ENCODE results near the gene ZNF605. TPM values are rescaled to one million over a fixed set of nuclear protein-coding genes. Genes with fewer than 3 reads are reported as not detected.

Gene ZNF605
- total and polyA plus RNA-seq, 9 of the 15 experiments (the other 6 are each of a cell fraction or from before 2014, with no cell fraction given), result 0.45 to 1.1 (median 0.68) TPM

GRCh38 chr12:132904718-132905328 is 51.3 kb downstream of the ZNF605 start (continued):
- TF ChIP-seq GMEB1 (CRISPR knock-in tag; IDR thresholded peaks at IDR 0.05) (no peak), ELK1 (CRISPR knock-in tag; IDR thresholded peaks at IDR 0.05) (no peak), BRD9 (IDR thresholded peaks at IDR 0.05; ENCODE audit: low read depth, partially characterized antibody) (no peak), EP300 (IDR thresholded peaks at IDR 0.05; ENCODE audit: low read length) (no peak), PKNOX1 (IDR thresholded peaks at IDR 0.05) (no peak), GABPB2 (CRISPR knock-in tag; conservative IDR thresholded peaks at IDR 0.05) (no peak), L3MBTL2 (IDR thresholded peaks at IDR 0.05) (peak; percentile 66), NRF1 (conservative IDR thresholded peaks at IDR 0.05 in 1 of 2, IDR thresholded peaks at IDR 0.05 in 1 of 2) (peak; percentile 85 to 87), RAD21 (CRISPR knock-in tag; conservative IDR thresholded peaks at IDR 0.05 in 1 of 2, IDR thresholded peaks at IDR 0.05 in 1 of 2) (peak in 1 of 2 experiments; percentile 59; a peak in 2 of 4 replicates), E2F6 (IDR thresholded peaks at IDR 0.05; ENCODE audit: borderline replicate concordance in 1 of 2, extremely low read depth in 1 of 2, insufficient read depth in 1 of 2, insufficient read length in 1 of 2, low read depth in 1 of 2, low read length in 1 of 2, poor library complexity in 1 of 2, severe bottlenecking in 1 of 2) (peak in 1 of 2 experiments; percentile 65), VEZF1 (CRISPR knock-in tag; IDR thresholded peaks at IDR 0.05) (no peak), TRIM25 (IDR thresholded peaks at IDR 0.05; ENCODE audit: borderline replicate concordance) (no peak), FIP1L1 (IDR thresholded peaks at IDR 0.05; ENCODE audit: low read depth, low read length, poor library complexity, severe bottlenecking) (no peak), NR1H2 (CRISPR knock-in tag; IDR thresholded peaks at IDR 0.05) (no peak), ZNF274 (IDR thresholded peaks at IDR 0.05; ENCODE audit: borderline replicate concordance, low read depth, low read length) (no peak), ATF4 (CRISPR knock-in tag; IDR thresholded peaks at IDR 0.05) (no peak), ZFX (CRISPR knock-in tag; IDR thresholded peaks at IDR 0.05) (no peak)
